SK-N-SH (cell line): ENCODE data around the gene GNA14. TPM values are rescaled to one million over a fixed set of nuclear protein-coding genes. Genes with fewer than 3 reads are reported as not detected.

Source experiments
- CTCF ChIA-PET: fragments of 300-600, 350-600 bp; formaldehyde crosslinking; extraction: SDS; loops from one replicate; lab custom pipeline; 2021; lab: Yijun Ruan, JAX
- POLR2A ChIA-PET: fragments of 350-600 bp; sonication (Branson Sonifier 250); formaldehyde crosslinking; extraction: SDS; loops from one replicate; lab custom pipeline; 2020; ENCODE audit warnings: antibody characterized with exemption, inconsistent platforms; lab: Yijun Ruan, JAX
- DNase-seq: peaks from one replicate; pipeline ENCODE4 v3.0.0; 2012
- H2AFZ ChIP-seq: fragments of 200-600 bp; sonication (generic); 2 replicates; pipeline ENCODE4 v1.8.1; 2016; ENCODE audit warnings: antibody characterized with exemption, mild to moderate bottlenecking, low read depth
- H3F3A ChIP-seq: fragments of 200-600 bp; sonication (generic); replicated peaks from 2 replicates; pipeline ENCODE3; 2016; ENCODE audit warnings: antibody characterized with exemption, mild to moderate bottlenecking; ENCODE audit not compliant: insufficient read depth
- H3K27ac ChIP-seq, 2 experiments: fragments of 200-500 bp in 1 of 2; fragments of 200-600 bp in 1 of 2; sonication (Bioruptor generic) in 1 of 2; sonication (generic), shearing (Covaris generic) in 1 of 2; 2 replicates each; pipeline versions ENCODE4 v1.5.1 to v1.6.1; 2014 to 2016; ENCODE audit warnings: low read depth in 2 of 2, inconsistent platforms in 1 of 2, low read length in 1 of 2, mild to moderate bottlenecking in 1 of 2, mixed read lengths in 1 of 2
- H3K27me3 ChIP-seq: fragments of 200-600 bp; sonication (generic), shearing (Covaris generic); 2 replicates; pipeline ENCODE4 v1.6.1; 2016; ENCODE audit warnings: mixed run types; ENCODE audit not compliant: insufficient read depth
- H3K36me3 ChIP-seq, 2 experiments: fragments of 200-500 bp in 1 of 2; fragments of 200-600 bp in 1 of 2; sonication (Bioruptor generic) in 1 of 2; sonication (generic) in 1 of 2; replicated peaks in 1 of 2; 2 replicates each; pipeline versions ENCODE3 to v1.5.1; 2014 to 2016; ENCODE audit warnings: low read length in 1 of 2, mild to moderate bottlenecking in 1 of 2; ENCODE audit not compliant: insufficient read depth in 2 of 2, control insufficient read depth in 1 of 2
- H3K4me1 ChIP-seq, 2 experiments: fragments of 200-500 bp in 1 of 2; fragments of 200-600 bp in 1 of 2; sonication (Bioruptor generic) in 1 of 2; sonication (generic), shearing (Covaris generic) in 1 of 2; 2 replicates each; pipeline versions ENCODE4 v1.5.1 to v1.6.1; 2014 to 2016; ENCODE audit warnings: low read depth in 1 of 2, low read length in 1 of 2, mixed run types in 1 of 2; ENCODE audit not compliant: insufficient read depth in 2 of 2, control insufficient read depth in 1 of 2
- H3K4me2 ChIP-seq: fragments of 200-600 bp; sonication (generic), shearing (Covaris generic); 2 replicates; pipeline ENCODE4 v1.6.1; 2017; ENCODE audit warnings: mixed run types
- H3K4me3 ChIP-seq, 2 experiments: fragments of 200-500 bp in 1 of 2; fragments of 200-600 bp in 1 of 2; sonication (Bioruptor generic) in 1 of 2; sonication (generic), shearing (Covaris generic) in 1 of 2; 2 replicates each; pipeline versions ENCODE4 v1.5.1 to v1.8.1; 2014 to 2016; ENCODE audit warnings: low read depth in 2 of 2, inconsistent platforms in 1 of 2, low read length in 1 of 2, mild to moderate bottlenecking in 1 of 2, mixed read lengths in 1 of 2, moderate library complexity in 1 of 2
- H3K79me2 ChIP-seq: fragments of 200-600 bp; sonication (generic); 2 replicates; pipeline ENCODE4 v1.8.1; 2017; ENCODE audit warnings: mild to moderate bottlenecking; ENCODE audit not compliant: insufficient read depth
- H3K9ac ChIP-seq: fragments of 200-600 bp; sonication (generic); 2 replicates; pipeline ENCODE4 v1.6.1; 2017; ENCODE audit warnings: mixed run types
- H3K9me2 ChIP-seq: fragments of 200-600 bp; sonication (generic); 2 replicates; pipeline ENCODE4 v1.6.1; 2017; ENCODE audit warnings: mixed run types
- H3K9me3 ChIP-seq: fragments of 200-600 bp; sonication (generic); 2 replicates; pipeline ENCODE4 v1.6.1; 2017; ENCODE audit warnings: mixed run types, mild to moderate bottlenecking, moderate library complexity
- H4K20me1 ChIP-seq: fragments of 200-600 bp; sonication (generic); 2 replicates; pipeline ENCODE4 v1.6.1; 2017; ENCODE audit warnings: mild to moderate bottlenecking, mixed run types; ENCODE audit not compliant: insufficient read depth
- ELF1 ChIP-seq: IDR thresholded peaks from 2 replicates; pipeline ENCODE4 v1.4.0; 2012
- EP300 ChIP-seq, 2 experiments: IDR thresholded peaks; 2 replicates each; pipeline versions ENCODE4 v1.4.0 to v1.6.1; 2012; ENCODE audit warnings: borderline replicate concordance in 1 of 2, low read depth in 1 of 2, low read length in 1 of 2
- FOSL2 ChIP-seq: IDR thresholded peaks from 2 replicates; pipeline ENCODE4 v1.4.0; 2012; ENCODE audit warnings: low read depth, mild to moderate bottlenecking, moderate library complexity, borderline replicate concordance
- MEF2A ChIP-seq: IDR thresholded peaks from 2 replicates; pipeline ENCODE4 v1.4.0; 2012; ENCODE audit warnings: low read depth, borderline replicate concordance
- NFIC ChIP-seq: IDR thresholded peaks from 2 replicates; pipeline ENCODE4 v1.4.0; 2012; ENCODE audit warnings: borderline replicate concordance
- TCF12 ChIP-seq: IDR thresholded peaks from 2 replicates; pipeline ENCODE4 v1.4.0; 2012
- WGBS: methylation state at CpG from one replicate; pipeline ENCODE4 v1.1.6; 2017; ENCODE audit warnings: low lambda C conversion rate; 5-methylcytosine and 5-hydroxymethylcytosine counted together
- polyA plus RNA-seq, 3 experiments: library from polyadenylated mRNA; depleted of rRNA; stranded (reverse); fragments of >200 nt; gene quantifications; 2 replicates each; pipeline ENCODE4 v1.2.3, GENCODE V29; 2012
- TF ChIP-seq, protein P1 (sequence below): IDR thresholded peaks from 2 replicates; pipeline ENCODE4 v1.4.0; 2012; ENCODE audit warnings: low read depth, borderline replicate concordance
- TF ChIP-seq, protein P2 (sequence below): IDR thresholded peaks from 2 replicates; pipeline ENCODE4; 2012

Gene GNA14
- polyA plus RNA-seq, 1 of the 3 experiments (the other 2 are of a cell fraction), result 0.15 TPM

DNA sequence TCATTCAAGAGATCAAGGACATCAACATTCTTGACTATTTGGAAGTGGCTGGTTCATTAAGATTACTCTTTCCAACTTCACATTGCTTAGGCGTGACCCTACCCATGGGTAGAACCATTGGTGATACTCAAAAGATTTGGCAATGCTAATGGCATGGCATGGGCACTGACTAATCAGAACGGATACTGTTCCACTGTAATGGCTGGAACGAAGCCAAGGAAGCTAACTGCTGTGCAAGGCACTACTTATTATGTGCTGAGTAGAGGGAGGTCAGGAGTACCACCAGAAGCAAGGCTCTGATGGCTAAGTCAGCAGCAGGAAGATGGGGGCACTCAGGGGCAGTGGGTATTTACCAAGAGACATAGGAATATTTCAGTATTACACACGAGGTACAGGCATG is 31.9 kb downstream of the GNA14 start:
- Histone ChIP-seq H3K36me3 (no peaks in the 10 kb centered on the region), H4K20me1 (no peaks in the 10 kb centered on the region), H2AFZ (no peak overlapping the region), H3K9me2 (no peaks in the 10 kb centered on the region), H3K79me2 (no peaks in the 10 kb centered on the region), H3K4me1 (no peaks in the 10 kb centered on the region), H3K4me2 (no peak overlapping the region)
- TF ChIP-seq, protein P1, sequence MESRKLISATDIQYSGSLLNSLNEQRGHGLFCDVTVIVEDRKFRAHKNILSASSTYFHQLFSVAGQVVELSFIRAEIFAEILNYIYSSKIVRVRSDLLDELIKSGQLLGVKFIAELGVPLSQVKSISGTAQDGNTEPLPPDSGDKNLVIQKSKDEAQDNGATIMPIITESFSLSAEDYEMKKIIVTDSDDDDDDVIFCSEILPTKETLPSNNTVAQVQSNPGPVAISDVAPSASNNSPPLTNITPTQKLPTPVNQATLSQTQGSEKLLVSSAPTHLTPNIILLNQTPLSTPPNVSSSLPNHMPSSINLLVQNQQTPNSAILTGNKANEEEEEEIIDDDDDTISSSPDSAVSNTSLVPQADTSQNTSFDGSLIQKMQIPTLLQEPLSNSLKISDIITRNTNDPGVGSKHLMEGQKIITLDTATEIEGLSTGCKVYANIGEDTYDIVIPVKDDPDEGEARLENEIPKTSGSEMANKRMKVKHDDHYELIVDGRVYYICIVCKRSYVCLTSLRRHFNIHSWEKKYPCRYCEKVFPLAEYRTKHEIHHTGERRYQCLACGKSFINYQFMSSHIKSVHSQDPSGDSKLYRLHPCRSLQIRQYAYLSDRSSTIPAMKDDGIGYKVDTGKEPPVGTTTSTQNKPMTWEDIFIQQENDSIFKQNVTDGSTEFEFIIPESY, result no peak
- TF ChIP-seq NFIC, result peak; percentile 64
- TF ChIP-seq, all 33 proteins: peak for 1
- Histone ChIP-seq H3K9me3 (no peaks in the 10 kb centered on the region), H3K27ac (no peak overlapping the region), H3F3A (no peaks in the 10 kb centered on the region), H3K27me3 (no peaks in the 10 kb centered on the region), H3K4me3 (no peak overlapping the region), H3K9ac (no peak overlapping the region)
- POLR2A ChIA-PET, result no interaction called here
- WGBS, result 49% methylated on average over 4 of the region's 4 CpGs
- CTCF ChIA-PET, result interaction anchor here (1.0 kb wide), 1 partner anchor 183 kb away, joined by 3 read pairs; no protein-coding TSS in a partner anchor
- DNase-seq, result no peak

DNA sequence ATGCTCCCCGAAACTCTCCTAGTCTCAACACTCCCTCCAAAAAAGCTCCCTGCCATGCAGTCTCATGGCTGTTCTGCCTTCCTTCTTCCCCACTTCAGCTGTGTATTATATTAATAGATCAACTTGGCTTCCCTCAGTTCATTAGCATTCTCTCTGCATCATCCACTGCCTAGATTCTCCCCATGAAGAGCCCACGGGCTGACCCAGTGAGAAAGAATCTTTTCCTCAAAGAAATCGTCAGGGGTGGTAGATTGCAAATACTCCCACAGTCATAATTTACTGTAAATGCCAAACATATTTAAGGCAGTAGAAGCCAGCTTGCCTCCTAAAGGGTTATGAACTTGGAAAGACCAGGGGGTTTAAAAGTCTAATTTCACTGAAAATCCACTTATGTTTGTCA is 33.5 kb downstream of the GNA14 start:
- WGBS, result 50% methylated on average over 3 of the region's 3 CpGs

DNA sequence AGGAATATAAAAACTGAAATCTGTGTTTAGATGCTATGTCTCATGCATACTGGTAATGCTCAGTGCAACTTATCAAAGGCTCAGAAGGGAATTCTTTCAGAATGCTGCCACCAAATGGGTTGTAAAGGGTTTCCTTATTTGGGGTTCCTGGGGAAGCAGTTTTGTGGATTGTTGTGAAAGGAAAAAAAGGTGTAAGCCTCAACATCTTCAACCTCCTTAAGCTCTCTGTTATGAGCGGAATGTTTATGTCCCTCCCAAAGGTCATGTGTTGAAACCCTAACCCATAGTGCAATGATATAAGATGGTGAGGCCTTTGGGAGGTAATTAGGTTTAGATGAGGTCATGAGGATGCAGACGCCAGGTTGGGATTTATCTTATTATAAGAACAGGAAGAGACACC is 41.6 kb downstream of the GNA14 start:
- H3K27ac ChIP-seq, result no peak overlapping the region
- H2AFZ ChIP-seq, result no peak overlapping the region
- H3K9ac ChIP-seq, result no peak overlapping the region
- H3K36me3 ChIP-seq, result no peaks in the 10 kb centered on the region
- no peak for TF ChIP-seq MEF2A
- POLR2A ChIA-PET, result no interaction called here
- CTCF ChIA-PET, result no interaction called here
- H3F3A ChIP-seq, result no peaks in the 10 kb centered on the region
- no peaks in the 10 kb centered on the region for H3K9me3 ChIP-seq
- no peak overlapping the region for H3K4me2 ChIP-seq
- H4K20me1 ChIP-seq, result no peaks in the 10 kb centered on the region
- WGBS, result 44% methylated on average over 2 of the region's 2 CpGs
- no peaks in the 10 kb centered on the region for H3K9me2 ChIP-seq
- no peak overlapping the region for H3K4me3 ChIP-seq
- DNase-seq, result no peak
- H3K4me1 ChIP-seq, result peaks cover 2 to 9% of the 10 kb centered on the region in 2 experiments; a peak in 2 of 4 replicates
- no peaks in the 10 kb centered on the region for H3K79me2 ChIP-seq
- no peaks in the 10 kb centered on the region for H3K27me3 ChIP-seq

More for the DNA sequence above, 33.5 kb downstream of the GNA14 start:
- Histone ChIP-seq H3K9ac (no peak overlapping the region), H3K36me3 (no peaks in the 10 kb centered on the region), H3K9me2 (no peaks in the 10 kb centered on the region), H3K4me1 (no peaks in the 10 kb centered on the region), H3K9me3 (no peaks in the 10 kb centered on the region), H4K20me1 (no peaks in the 10 kb centered on the region), H2AFZ (no peak overlapping the region), H3F3A (no peaks in the 10 kb centered on the region), H3K4me2 (no peak overlapping the region), H3K27me3 (no peaks in the 10 kb centered on the region), H3K79me2 (no peaks in the 10 kb centered on the region), H3K27ac (0 out of 4 replicates have a peak overlapping the region, but pooled peaks of 1 of the 2 experiments have one; percentile 2), H3K4me3 (no peak overlapping the region)
- ChIA-PET CTCF (no interaction called here), POLR2A (no interaction called here)
- no peak for DNase-seq
- TF ChIP-seq, protein P2, sequence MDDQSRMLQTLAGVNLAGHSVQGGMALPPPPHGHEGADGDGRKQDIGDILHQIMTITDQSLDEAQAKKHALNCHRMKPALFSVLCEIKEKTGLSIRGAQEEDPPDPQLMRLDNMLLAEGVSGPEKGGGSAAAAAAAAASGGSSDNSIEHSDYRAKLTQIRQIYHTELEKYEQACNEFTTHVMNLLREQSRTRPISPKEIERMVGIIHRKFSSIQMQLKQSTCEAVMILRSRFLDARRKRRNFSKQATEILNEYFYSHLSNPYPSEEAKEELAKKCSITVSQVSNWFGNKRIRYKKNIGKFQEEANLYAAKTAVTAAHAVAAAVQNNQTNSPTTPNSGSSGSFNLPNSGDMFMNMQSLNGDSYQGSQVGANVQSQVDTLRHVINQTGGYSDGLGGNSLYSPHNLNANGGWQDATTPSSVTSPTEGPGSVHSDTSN, result peak; percentile 29; the same call in 1 of the 2 replicates
- TF ChIP-seq ELF1 (no peak), TCF12 (peak; percentile 35; the same call in 1 of the 2 replicates), FOSL2 (no peak), EP300 (IDR thresholded peaks at IDR 0.05; ENCODE audit: borderline replicate concordance in 1 of 2, low read depth in 1 of 2, low read length in 1 of 2) (no peak)
